HG02852 (cell line): ENCODE results near the gene HAGHL.
"Not testable (repeated sequence)": the region's sequence is repeated elsewhere in the genome, so short reads cannot be mapped to it uniquely, and the experiment has no call there.

Experiments
- ATAC-seq: cut with Tn5 transposase; IDR thresholded peaks from one replicate; pipeline ENCODE4 v1.9.1; 2021; ENCODE audit warnings: mild to moderate bottlenecking, moderate library complexity; ENCODE audit not compliant: unreplicated experiment

HAGHL gene

GRCh38 chr16:732332-732731, 5.4 kb downstream of the HAGHL start:
- no peak for ATAC-seq

GRCh38 chr16:732936-733335, 6.0 kb downstream of the HAGHL start:
- ATAC-seq = no peak

DNA sequence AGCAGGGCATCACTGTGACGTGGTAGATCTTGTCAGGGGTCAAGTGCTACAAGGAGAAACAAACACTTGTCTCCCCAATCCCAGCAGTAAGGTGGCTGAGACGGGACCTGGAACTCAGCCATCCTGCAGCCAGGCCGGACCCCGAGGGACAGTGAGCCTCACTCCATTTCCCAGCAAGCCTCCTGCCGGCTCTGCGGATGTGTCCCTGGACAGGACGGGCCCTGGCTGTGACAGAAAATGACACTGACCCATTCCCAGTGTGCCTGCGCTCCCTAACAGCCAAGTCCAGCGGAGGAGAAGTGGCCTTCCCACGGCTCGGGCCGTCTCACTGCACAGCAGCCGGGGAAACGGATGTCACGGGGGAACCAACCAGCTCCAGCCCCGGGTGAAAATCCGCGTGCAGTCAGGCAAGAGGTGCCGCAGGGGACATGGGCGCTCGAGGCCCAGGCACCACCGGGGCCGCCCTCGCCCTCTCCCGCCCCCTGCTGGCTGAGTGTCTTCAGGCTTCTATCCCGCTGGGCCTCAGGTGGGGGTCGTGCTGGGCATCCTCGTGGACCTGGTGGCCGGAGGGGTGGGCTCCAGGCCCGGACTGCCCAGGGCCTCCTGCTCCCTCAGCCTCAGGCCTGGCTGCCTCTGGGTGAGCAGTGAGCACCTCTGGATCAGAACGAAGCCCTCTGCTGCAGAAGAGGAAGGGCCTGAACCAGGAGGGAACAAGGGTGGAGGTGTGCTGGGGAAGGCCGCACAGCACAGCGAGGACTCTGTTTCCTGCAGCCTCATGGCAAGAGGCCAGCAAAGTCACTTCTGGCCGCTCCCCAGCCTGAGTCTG, 6.7 kb downstream of the HAGHL start:
- ATAC-seq = no peak

- ATAC-seq = no peak
Measured at GRCh38 chr16:734208-734980, 7.5 kb downstream of the HAGHL start.

GRCh38 chr16:734981-735881, 8.3 kb downstream of the HAGHL start:
- ATAC-seq = no peak

GRCh38 chr16:735982-736453, 9.1 kb downstream of the HAGHL start:
- ATAC-seq = no peak

DNA sequence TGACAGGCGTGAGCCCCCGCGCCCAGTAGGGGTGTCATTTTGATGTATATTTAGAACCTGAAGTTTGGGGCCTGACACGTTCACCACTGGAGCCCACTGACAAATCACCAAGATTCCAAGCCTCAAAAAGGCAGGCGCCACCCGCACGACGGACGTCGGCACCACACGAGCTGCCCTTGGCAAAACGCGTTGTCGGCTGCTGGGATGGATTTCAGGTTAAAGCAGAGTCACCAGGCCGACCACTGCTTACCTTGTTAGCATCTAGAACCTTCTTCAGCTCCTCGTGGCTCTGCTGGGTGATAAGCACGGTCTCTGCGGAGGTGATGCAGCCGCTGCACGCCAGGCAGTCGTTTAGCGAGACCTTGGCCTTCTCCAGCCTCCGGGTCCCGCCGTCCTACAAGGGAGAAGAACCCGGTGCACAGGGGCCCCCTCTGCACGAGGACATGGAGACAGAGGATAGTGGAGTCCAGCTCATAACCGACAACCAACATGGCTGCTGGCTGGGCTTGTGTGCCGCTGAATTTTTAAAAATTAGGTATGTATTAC, 10.1 kb downstream of the HAGHL start:
- no peak for ATAC-seq

DNA sequence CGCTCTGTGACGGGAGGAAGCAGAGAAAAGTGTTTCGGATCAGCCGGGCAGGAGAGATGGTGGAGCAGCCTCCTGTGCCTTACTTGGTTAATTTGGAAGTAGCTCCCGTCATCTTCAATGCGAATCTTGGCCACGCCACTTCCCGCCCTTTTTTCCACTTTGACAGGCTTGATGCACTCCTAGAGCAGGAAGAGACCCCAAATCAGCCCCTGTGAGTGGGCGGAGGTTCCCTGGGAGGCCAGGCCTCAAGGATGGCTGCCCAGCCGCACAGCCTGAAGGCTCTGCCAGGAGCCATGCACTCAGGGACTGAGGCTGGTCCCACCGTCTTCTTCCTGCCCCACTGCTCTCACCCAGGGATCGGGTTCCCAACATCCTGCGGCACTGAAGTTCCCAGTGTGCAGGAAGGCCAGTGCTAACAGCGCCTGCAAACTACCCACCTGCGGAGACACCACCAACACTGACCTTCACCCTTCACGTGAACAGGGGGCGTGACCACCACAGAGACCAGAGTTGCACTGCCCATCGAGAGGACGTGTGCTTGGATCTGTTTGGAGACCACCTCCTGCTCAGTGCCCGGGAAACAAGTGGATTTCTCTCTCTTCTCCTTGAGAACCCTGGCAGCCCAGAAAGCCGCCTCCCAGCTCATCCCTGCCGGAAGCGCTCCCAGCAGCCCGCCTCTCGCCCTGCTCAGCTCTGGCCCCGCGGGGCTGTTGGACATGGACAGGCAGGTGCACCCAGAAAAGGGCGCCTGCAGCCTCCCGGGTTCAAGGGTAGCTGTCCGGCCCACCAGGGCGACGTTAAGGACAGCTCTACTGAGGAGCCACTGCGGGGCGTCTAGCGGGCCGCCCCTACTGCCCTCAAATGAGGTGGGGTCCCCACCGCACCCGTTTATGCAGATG, 12.9 kb downstream of the HAGHL start:
- no peak for ATAC-seq

DNA sequence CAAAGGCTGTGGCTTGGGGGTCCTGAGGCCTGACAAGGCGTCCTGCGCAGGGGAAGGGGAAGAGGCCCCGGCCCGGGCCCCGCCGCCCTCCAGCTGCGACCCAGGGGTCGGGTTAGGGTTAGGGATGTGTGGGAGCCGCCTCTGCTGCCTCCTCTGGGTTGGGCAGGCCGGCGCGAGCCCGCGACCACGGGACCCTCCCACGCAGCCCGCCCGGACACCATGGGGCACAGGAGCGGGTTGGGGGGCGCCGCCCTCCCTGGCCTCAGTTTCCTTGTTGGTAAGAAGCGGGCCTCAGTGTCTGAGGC, 13.5 kb downstream of the HAGHL start:
- ATAC-seq = no peak

DNA sequence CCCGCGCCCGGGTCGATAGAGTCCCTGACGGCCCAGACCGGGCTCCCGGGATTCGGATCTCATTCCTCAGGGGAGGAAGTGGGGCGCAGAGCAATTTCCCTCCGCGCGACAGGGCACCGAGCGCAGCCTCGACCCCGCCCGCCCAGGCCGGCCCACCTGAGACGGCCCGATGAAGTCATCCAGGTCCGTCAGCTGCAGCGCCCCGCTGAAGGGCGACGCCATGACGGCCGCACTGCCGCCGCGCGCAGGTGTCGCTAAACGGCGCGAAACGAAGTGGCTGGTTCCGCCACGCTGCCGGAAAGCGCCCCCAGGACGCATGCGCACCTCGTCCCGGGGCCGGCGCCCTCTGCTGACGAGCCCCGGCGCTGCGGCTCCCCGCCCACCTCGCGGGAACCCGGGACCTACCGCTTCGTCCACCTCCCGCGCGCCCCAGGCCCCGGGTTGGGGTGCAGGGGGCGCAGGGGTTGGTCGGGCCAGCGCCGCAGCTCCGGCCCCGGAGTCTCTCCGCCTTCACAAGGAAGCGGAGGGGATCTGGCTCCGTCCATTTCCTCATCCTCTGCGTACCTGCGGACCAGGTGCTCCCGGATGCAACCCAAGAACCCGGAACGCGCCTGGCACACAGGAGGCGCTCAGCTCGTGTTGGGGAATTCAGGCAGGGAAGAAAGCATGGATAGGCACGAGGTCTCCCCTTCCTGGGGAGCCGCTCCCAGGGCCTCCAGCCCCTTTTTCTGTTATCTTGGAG, 14.0 kb downstream of the HAGHL start, which contains the start of gene CIAO3:
Gene CIAO3, minus strand, starts transcription at position 234 of the 742 bp plus-strand sequence. Its CDS starts 12 bp downstream, at position 222.
- peak; percentile 60 for ATAC-seq

GRCh38 chr16:741986-742629, 15.2 kb downstream of the HAGHL start:
- ATAC-seq = no peak

DNA sequence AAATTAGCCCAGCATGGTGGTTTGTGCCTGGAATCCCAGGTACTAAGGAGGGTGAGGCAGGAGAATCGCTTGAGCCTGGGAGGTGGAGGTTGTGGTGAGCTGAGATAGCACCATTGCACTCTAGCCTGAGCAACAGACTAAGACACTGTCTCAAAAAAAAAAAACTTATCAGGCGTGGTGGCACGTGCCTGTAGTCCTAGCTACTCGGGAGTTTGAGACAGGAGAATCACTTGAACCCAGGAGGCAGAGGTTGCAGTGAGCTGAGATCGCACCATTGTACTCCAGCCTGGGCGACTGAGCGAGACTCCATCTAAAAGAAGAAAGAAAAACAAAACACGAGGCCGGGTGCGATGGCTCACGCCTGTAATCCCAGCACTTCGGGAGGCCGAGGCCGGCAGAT, 16.0 kb downstream of the HAGHL start:
- not testable (repeated sequence) for ATAC-seq

GRCh38 chr16:743794-744500, 17.0 kb downstream of the HAGHL start:
- no peak for ATAC-seq

DNA sequence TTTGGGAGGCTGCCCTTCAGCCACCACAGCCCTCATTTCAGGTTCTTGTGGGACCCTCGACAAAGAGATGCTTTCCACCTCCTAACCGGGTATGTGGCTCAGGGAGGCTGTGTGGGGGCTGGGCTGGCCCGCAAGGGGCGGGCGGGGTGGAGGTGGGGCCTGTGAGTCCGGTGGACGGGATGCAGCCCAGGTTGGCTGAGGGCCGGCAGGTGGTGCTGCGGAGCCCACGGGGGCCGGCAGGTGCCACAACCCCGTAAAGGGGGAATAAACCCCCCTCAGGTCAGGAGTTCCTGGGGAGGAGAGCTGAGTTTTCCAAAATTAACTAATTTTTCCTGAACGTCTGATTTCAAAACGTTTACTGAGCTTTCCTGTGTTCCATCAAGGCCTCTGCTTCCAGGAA, 18.8 kb downstream of the HAGHL start:
- ATAC-seq = no peak

DNA sequence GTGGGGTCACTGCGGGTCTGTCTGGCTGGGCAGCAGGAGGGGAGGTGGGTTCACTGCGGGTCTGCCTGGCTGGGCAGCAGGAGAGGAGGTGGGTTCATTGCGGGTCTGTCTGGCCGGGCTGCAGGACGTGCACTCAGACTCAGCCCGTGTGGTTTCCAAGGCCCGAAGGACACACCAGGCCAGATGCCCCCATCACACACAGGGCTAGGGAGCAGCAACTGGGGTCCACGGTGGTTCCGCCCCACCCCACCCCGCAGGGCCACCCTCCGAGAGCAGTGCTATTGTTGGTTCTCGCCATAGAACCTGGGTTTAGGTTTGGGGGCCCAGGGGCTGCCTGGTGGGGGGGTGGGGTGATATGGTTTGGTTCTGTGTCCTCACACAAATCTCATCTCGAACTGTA, 19.7 kb downstream of the HAGHL start:
- no peak for ATAC-seq

DNA sequence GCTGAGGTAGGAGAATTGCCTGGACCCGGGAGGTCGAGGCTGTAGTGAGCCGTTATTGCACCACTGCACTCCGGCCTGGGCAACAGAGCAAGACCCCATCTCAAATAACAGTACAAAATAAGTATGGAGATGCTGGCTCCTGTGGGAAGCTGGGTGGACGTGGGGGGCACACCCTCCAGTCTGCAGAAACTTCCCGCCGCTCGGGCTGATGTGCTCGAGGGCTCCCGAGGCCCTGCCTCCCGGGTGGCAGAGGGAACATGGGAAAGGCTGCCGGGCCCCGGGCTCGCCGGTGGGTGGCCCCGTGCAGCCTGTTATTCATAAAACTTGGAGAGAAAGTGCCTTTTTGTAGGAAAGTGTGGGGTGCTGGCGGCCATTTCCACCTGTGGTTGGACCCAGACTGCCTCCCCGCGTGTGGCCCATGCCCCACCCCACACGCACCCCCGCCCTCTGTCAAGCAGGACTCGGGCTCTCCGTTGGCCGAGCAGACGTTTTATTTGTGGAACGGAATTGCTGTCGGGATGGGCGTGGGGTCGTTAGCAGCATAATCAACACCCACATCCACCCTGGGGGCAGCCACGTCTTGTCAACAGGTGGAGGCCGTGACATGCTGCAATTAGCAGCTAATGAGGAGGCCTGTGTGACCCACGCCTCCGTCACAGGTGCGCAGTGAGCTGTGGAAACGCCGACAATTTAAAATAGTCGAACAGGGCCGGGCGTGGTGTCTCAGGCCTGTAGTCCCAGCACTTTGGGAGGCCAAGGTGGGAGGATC, 21.3 kb downstream of the HAGHL start:
- ATAC-seq = no peak

DNA sequence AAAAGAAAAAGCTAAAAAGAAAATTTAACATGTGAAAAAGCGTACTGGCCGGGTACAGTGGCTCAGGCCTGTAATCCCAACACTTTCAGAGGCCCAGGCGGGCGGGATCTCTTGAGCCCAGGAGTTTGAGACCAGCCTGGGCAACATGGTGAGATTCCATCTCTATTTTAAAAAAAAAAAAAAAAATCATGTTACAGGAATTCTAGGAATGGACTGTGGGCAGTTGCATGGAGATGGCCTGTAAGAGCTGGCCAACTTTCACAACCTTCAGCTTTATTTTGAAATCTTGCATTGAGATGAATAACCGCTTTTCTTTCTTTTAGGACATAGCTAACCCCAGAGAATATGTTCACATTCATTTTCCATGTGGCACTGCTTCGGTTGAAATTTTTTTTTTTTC, 22.1 kb downstream of the HAGHL start:
- no peak for ATAC-seq
